ENCODE data around the gene CHST15.

Gene CHST15

DNA sequence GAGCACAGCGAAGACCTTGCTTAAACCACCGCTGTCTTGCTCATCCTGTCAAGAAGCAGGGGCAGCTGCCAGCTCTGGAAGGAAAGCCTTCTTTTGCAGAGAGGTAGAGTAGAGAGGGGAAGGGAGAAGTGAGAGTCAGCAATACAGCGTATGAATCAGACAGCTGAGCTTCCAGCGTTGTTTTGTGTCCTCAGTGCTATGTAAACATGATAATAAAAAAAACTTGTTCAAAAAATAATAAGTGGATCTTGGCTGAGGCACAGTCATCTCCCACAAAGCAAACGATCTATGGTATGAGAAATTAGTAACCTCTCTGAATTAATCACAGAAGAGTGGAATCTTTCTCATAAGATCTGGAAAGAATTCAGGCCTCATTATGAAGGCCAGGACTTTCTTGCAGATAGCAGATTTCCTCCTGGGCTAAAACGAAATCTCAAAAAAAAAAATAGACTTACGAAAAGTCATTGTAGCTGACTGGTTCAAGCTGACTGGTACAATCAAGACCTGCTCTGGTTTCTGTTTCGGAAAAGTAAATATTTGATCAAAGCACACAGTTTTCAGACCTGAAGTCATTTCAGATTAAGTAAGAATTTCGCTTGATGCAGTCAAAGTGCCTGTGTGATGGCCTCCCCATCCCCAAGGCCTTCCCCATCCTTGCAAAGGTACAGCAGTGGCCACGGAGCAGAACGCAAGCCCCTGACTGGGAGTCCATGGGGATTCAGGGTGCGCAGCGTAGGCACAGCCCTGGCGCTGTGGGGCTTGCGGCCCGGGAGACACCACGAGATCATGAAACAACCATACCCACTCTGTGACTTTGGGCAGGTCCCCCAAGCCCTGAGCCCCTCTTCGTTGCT lies 29.4 kb downstream of the CHST15 start:
- DNase-seq: no peak

DNA sequence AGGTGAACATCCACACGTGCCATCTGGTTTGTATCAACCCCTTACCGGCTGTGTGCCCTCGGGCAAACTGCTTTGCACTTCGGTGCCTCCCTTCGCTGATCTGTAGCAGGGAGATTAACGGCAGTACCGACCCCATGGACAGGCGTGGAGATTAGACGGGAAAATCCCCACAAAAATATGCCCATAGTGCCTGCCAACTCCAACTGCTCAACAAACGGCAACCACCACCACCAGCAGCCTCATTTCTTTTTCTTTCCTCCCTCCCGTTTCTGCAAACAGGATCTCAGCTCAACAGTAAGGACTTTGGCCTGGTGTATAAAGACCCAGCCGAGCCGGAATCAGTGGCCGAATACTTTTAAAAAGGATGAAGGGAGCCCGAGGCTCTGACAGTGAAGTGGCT lies 31.0 kb downstream of the CHST15 start:
- no peak for DNase-seq

- no peak for DNase-seq
Observed at GRCh38 chr10:124061030-124061429, 32.4 kb downstream of the CHST15 start.

DNA sequence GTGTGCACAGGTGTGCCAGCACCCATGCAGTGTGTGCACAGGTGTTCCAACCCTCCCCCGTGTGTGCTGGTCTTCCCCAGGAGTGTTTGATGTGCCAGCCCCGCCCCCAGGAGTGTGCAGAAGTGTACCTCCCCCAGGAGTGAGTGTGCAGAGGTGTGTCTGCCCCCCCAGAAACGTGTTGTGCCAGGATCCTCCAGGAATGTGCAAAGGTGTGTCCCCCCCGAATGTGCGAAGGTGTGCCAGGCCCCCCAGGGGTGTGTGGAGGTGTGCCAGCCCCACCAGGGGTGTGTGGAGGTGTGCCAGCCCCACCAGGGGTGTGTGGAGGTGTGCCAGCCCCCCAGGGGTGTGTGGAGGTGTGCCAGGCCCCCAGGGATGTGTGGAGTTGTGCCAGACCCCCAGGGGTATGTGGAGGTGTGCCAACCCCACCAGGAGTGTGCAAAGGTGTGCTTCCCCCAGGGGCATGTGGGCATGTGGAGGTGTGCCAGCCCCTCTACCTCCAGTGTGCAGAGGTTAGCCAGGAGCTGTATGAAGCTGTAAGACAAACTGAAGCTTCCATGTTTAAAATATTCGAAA lies 33.2 kb downstream of the CHST15 start:
- DNase-seq: no peak

- DNase-seq: no peak
Observed at GRCh38 chr10:124059551-124059950, 33.8 kb downstream of the CHST15 start.

DNA sequence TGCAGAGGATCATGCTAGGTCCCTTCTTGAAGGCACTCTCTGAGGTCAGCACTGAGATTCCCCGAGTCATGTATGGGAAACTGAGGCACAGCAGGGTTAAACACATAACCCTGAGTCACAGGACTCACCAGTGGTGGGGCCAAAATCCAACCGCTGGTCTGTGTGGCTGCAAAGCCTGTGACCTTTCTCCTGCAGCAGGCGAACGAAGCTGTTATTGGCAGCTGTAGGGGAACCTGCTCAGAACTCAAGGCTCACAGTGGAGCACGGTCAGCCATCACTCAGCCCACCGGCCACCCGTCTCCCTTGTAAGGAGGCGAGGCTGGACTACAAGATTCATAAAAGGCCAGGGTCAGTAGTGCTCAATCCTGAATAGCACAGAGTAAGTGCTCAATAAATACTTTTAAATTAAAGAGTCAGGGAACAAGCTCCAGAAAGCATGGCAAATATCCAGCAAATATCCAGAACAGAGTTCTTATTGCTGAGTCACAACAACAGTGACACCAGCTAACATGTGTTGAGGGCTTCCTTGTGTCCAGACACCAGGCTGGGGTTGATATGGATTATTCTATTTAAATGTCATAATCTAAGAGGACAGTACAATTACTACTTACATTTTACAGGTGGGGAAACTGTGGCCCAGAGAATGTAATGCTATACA lies 34.9 kb downstream of the CHST15 start:
- no peak for DNase-seq

DNA sequence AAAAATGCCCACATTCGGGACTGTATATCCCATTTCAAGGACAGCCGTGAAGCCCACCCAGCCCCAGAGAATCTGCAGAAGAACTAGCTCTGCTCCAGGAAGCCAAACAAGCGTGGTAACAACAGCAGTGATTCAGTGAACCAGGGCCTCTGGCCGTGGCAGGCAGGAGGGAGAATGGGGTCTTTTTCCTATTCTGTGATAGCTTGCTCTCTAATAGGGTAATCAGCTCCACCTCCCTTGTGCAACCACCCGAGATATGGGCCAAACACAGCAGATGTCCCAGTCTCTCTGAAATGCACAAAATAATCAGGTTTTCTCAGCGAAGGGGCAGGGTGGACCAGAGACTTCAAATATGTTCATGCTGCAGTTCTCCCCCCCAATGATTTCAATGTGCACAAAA lies 35.8 kb downstream of the CHST15 start:
- DNase-seq: no peak

- no peak for DNase-seq
Observed at GRCh38 chr10:124056337-124056980, 36.9 kb downstream of the CHST15 start.

- DNase-seq: no peak
Observed at GRCh38 chr10:124053971-124054370, 39.4 kb downstream of the CHST15 start.

GRCh38 chr10:124052561-124052960 lies 40.8 kb downstream of the CHST15 start:
- DNase-seq: no peak

- no peak for DNase-seq
Observed at GRCh38 chr10:124050021-124051015, 43.1 kb downstream of the CHST15 start.

DNA sequence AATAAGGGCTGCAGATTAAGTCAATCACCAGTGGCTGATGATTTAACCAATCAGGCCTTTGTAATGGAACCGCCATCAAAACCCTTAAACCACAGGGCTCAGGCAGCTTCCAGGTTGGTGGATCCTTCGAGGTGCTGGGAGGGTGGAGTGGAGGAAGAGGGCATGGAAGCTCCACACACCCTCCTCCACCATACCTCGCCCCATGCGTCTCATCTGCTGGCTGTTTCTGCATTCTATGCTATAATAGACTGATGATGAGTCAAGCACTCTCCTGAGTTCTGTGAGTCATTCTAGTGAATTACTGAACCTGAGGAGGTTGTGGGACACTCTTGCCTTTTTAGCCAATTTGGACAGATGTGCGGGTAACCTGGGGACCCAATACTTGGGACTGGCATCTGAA lies 43.9 kb downstream of the CHST15 start:
- DNase-seq: no peak

GRCh38 chr10:124048371-124049290 lies 44.8 kb downstream of the CHST15 start:
- DNase-seq: no peak

DNA sequence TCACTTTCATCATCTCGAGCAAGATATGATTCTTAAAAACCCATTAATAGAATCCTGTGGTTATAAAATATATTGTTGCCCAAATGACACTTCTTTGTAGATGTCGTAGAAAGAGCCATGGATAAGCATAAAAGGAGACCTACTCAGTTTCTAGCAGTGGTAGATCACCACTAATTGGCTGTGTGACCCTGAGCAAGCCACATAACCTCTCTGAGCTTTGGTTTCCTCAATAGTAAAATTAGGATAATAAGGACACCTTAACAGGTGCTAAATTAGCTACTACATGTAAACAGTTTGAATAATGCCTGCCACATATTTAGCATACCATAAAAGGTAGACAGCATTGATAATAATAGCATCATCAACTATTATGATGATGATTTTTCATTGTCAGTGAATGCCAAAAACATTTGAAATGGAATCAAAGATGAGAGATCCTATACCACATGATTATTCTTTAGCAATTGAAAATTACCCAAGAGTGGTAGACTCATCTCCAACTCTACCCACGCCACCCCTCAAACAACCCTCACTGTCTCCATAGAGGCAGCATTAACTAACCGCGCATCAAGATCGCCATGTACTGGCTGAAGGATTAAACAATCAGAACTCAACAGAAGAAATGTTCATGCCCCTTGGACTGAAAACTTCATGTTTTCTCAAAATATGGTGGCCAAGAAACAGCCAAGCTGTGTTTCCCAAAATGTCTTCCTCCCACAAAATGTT lies 45.8 kb downstream of the CHST15 start:
- DNase-seq: no peak

- DNase-seq: no peak
Observed at GRCh38 chr10:124045801-124046355, 47.5 kb downstream of the CHST15 start.

- DNase-seq: no peak
Observed at GRCh38 chr10:124045276-124045675, 48.1 kb downstream of the CHST15 start.

DNA sequence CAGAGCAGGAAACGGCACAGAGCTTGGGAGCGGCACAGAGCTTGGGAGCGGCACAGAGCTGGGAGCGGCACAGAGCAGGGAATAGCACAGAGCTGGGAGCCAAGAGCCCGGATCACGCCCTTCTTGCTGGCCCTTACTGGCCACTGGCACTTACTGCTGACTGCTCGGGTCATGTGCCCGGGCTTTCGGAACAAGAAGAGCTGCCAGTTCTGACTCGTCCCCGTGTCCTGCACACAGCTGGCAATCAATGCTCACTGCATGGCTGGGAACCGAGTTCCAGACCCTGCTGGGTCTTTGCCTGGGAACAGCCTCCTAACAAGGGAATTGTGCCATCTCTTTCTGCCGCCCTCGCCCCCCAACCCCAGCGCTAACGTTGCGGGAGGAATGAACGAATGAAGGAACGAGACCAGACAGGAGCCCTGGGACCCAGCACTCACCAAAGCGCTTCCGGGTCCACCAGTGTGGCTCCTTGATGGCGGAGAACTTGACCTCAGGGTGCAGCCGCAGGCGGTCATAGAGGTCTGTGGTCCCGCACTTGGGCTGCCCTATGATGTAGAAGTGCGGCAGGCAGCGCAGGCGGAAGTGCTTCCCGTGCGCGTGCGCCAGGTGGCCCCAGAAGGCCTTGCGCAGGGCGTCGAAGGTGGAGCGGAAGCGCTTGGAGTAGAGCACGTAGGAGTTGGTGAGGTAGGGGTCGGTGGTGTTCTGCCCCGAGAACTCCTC lies 49.1 kb downstream of the CHST15 start:
- no peak for DNase-seq

DNA sequence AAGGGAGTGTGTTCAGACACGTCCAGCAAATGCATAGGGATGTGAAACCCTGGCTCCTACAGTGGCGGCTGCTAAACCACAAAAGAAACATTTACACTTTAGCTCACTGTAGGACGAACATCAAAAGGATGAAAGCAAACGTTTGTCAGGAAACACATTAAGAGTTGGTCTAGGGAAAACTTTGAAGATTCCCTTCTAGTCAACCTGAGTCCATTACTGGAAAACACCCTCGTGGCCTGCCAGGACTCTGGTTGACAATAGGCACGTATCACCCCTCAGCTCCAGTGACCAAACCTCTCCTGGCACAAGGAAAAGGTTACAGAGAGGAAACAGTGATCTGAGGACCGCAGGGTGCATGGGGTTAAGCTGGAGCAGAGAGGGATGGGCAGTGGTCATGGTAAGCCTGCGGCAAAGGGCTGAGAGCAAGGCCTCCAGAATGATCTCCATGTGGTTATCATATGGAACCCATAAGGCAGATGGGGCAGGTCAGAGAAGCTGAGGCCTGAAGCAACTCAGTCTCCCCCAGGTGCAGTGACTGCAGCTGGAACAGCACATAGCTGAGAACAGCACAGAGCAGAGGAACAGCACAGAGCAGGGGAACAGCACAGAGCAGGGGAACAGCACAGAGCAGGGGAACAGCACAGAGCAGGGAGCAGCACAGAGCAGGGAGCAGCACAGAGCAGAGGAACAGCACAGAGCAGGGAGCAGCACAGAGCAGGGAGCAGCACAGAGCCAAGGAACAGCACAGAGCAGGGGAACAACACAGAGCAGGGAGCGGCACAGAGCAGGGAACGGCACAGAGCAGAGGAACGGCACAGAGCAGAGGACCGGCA lies 49.9 kb downstream of the CHST15 start:
- no peak for DNase-seq

All from NK-92 treated with Interleukin-12 subunit alpha and Interleukin-12 subunit beta, amount 100 ng/mL, for 24 hours (cell line).